Hippocampal formation (tissue), 2 donors: ENCODE data around the gene NR0B2.
"Not testable (repeated sequence)": the region's sequence is repeated elsewhere in the genome, so short reads cannot be mapped to it uniquely, and the experiment has no call there.

Source experiments
- DNase-seq, 2 donors: peaks; one replicate each; lab custom pipeline; 2025; lab: John Stamatoyannopoulos, UW

NR0B2 gene, protein sequence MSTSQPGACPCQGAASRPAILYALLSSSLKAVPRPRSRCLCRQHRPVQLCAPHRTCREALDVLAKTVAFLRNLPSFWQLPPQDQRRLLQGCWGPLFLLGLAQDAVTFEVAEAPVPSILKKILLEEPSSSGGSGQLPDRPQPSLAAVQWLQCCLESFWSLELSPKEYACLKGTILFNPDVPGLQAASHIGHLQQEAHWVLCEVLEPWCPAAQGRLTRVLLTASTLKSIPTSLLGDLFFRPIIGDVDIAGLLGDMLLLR

DNA sequence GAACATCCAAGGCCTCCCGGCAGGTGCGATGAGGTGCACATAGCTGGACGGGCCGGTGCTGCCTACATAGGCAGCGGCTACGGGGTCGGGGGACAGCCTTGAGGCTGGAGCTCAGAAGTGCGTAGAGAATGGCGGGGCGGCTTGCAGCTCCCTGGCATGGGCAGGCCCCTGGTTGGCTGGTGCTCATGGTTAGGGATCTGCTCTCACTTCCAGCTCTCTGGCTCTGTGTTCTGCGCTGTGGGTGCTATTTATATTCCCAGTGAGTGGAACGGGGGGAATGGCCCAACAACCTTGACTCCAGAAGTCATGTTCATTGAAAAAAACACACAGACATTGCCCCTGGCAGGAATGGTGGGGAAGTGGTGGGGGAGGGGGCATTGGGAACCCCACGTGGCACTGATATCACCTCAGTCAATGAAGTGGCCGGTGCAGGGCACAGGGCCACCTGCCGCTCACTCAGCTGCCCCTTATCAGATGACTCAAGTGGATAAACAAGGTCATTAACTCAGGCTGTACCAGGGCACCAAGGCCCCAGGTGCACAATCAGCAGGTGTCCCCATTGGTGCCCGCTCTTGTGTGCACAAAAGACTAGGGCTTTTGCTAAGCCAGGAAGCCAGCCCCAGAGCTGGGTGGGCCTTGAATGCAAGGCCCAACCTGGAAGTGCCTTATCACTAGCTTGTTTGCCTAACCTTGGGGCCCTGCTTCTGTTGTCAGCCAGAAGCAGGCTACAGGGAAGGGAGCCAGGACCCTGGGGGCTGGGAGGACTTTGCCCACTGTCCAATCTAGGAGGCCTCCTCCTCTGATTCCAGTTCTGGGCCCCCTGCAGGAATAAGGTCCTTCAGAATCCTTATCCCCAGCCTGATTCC is at the start of gene NR0B2:
NR0B2 (minus strand) TSS at position 222 of the 866 bp plus-strand sequence; CDS start at position 187, 35 bp downstream.
- DNase-seq = no peak

DNA sequence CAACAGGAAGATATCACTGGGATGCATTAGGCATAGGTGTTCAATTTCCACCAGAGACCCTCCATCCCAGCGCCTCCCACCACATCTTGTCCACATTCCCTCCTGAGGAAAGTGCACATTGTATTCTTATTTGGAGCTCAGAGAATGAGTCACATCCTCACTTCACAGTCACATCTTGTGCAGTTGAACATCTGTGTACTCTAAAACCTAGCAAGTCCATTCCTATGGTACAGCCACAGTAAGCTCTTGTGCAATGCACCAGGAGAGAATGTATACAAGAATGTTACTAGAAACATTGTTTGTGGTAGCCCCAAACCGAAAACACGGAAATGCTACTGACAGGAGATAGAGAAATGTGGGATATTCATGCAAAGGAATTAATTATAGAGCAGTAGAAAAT is 48.1 kb upstream of the NR0B2 start:
- no peak for DNase-seq

DNA sequence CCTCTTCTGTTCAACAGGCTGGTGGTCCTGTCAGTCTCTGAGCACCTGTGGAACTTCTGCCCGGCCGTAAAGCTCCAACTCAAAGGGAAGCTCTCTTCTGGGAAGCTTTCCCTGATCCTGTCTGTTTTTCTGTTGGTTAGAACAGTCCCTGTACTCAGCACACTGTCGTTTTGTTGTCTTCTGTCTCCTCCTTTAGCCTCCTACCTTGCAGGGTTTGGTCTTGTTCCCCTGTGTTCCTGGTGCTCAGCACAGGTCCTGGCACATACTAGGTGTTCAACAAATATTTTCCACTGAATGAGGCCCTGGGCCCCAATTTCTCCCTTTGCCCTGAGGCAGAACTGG is 46.8 kb upstream of the NR0B2 start:
- DNase-seq = no peak

DNA sequence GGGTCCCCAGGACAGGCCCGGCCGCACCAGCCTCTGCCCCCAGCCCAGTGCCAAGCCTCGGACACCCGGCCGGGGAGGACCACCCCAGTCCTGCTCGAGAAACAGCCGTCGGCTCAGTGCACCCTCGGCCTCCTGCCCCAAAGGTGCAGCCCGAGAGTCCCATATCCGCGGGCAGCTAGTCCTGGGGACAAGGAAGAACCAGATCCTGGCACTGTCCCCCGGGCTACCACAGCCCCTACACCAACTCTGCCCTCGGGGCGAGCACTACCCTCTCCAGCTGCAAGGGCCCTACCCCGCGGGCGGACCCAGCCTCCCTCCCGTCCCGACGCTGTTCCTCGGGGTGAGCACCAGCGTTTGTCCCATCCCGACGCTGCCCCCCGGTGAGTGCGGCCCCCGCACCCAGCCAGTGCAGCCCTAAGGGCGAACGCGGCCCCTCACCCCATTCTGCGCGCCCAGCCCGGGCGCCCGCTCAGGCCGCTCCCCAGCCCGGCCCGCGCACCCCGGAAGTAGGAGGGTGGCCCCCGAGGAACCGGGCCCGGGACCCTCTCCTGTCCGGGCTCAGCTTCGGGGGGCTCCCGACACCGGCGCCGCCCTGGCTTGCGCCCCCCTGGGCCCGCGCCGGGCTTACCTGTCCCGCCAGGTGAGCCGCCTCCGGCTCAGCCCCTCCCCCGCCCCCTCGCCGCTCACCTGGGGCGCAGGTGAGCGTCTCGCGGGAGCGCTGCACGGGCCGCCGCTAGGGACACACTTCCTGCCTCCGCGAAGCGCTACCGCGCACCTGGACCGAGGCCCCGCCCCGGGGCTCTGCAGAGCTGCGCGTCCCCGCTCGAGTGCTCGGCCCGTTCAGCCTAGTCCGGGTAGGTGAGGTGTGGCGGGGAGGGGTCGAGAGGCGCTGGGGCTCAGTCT is 46.2 kb upstream of the NR0B2 start, which contains the start of gene KDF1:
KDF1 (minus strand) TSS at position 747 of the 903 bp plus-strand sequence. CDS start 8,088 bp downstream, outside the sequence.
- DNase-seq = no peak

DNA sequence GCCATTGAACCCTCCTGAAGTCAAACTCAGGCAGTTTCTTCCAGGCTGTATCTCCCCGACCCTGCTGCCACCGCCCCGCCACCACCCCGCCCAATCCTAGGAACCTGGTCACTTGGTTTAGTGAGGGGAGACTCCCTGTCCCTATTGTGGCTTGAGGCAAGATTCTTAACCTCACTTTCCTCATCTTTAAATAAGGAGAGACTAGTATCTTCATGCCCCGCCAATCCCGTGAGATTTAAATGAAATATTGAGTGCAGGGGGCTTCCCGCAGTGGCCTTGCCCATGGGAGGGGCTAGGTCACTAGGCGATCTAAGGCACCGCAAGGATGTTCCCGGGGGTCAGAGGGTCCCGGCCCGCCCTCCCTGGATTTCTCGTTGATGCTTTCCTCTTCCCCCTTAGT is 45.5 kb upstream of the NR0B2 start:
- DNase-seq = no peak

DNA sequence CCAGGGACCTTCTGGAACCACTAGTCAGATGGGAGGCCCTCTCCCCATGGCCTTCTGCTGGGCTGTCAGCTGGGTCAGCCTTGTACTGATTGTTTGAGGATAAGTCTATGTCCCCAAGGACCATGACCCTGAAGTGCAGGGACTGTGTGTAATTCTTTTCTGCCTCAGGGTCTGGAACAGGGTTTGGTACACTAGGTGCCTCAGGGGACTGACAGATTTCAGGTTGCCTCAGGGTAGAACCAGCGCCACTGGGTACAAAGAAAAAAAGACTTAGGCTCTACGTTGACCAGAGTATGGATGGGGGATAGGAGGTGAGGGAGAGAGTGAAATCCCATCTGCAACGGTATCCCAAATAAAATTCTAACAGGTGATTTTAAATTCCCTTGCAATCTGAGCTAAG is 43.5 kb upstream of the NR0B2 start:
- no peak for DNase-seq

DNA sequence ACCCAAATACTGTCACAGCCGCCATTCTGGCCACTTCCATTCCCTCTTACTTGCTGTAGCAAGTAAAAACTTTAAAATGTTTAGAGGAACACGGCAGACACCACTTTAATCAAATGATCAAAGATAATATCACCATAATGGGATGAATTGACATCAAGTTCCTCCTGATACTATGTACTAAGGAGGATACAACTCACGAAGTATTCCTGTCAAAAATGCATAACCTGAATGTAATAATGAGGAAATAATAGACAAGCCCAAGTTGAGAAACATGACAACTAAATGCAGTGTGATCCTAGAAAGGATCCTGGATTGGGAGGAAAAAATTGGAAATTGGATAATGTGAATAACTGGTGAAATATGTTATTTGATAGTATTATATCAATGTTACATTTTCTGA is 42.5 kb upstream of the NR0B2 start:
- DNase-seq = no peak

DNA sequence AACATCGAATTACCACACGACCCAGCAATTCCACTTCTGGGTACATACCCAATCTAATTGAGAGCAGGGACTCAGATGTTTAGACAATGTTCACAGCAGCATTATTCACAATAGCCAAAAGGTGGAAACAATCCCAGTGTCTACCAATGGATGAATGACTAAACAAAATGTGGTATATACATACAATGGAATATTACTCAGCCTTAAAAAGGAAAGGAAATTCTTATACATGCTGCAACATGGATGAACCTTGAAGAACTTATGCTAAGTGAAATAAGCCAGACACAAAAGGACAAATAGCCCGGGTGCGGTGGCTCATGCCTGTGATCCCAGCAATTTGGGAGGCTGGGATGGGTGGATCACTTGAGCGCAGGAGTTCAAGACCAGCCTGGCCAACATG is 39.6 kb upstream of the NR0B2 start:
- DNase-seq = no peak

DNA sequence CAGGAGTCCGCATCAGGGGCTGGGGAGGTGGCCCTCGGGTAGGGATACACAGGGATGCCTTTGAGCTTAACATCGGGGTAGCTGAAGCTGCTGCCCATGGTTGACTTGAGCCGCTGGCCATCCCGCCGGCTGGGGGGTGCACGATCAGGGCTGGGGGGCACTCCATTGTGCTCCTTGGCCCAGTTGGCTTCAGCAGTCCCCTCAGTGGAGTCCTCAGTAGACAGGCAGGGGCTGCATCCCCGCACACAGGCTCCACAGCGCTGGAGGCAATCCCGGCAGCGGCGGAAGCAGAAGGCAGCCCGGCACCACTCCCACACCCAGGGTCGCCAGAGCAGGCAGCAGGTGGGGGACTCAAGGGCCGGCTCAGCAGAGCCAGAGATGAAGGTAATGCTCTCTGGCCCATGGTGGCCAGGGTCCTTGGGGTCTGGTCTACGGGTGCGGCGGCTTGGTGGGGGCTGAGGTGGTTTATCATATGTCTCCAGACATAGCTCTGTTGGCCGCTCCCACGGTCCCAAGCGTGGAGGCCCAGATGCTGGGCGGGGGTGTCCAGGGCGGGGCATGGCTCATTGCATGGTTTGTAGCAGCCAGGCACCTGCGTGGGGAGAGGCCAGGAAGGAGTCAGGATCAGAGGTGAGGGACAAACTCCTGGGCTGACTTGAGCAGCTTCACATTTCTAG is 38.2 kb upstream of the NR0B2 start:
- DNase-seq = no peak

DNA sequence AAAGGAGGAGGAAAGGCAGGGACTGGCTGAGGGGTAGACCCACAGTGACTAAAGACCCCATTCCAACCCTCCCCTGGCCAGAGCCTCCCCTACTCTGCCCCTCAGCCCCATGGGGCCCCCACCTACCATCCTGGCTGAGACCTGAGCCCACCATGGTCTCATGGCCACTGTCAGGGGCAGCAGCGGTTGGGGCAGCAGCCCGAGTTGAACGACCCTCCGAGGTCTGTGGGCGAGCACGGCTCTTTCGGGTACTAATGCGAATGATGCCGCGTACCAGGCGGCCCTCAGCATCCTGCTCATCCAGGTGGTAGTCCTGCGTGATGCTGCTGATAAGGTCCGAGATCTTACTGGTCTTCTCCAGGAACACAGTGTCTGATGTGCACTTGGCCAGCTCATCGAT is 37.4 kb upstream of the NR0B2 start:
- no peak for DNase-seq

DNA sequence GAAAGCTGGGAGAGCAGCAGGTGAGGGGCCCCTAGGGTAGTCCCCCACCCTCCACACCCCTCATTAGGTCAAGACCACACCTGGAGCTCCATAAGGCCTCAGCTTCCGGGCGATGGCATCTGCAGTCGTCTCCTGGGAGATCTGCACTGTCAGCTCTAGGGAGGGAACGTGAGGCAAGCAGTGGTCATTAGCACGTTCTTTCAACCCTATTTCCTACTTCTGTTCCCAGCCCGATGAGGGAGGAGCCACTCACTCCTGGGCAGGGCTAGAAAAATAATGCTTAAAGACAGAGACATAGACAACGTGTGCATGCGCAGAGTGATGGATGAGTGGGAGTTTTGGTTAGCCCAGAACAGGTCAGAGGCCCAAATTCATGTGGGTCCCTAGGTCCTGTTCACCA is 36.8 kb upstream of the NR0B2 start:
- no peak for DNase-seq

DNA sequence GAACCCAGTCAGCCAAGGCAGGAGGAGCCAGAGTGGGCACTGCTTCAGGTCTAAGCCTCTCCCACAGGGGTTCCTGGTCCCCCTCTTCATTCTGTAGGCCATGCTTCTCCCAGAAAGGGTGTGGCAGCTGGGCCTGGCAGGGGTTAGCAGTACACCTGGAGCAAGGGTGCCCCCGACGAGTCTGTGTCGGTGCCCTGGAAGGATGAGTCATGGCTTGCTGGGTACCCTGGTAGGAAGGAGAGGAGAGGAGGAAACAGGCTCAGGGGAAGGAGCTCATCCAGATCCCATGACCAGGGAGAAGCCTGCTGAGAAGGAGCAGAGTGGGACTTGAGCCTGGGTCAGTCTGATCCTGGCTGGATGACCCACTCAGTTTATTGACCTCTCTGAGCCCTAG is 36.1 kb upstream of the NR0B2 start:
- no peak for DNase-seq

DNA sequence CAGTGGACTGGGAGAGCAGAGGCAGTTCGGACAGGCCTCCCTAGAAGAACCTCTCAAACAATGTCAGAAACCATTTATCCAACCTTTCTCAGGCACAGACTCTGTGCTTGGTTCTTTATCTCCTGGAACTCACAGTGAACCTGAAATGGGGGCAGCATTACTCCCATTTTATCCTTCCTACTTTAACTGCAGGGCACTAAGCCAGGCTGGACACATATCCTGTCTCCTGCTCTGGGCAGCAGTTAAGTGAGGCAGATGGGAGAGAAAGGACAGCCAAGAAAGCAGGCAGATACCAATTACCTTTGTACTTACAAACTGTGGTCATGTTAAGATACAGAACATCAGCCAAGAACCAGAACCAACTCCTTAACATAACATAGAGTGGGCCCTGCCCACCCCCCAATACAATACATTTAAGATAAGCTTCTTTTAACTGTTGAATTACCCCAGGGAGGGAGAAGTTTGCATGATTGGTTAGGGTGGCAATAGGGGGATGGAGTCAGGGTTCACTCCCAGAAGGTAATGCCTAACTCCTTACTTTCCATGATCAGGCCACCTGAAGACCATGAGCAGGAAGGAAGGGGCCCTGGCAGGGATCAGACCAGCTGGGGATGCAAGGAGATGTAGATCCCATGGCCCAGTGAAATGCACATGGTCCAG is 35.6 kb upstream of the NR0B2 start:
- DNase-seq = no peak

DNA sequence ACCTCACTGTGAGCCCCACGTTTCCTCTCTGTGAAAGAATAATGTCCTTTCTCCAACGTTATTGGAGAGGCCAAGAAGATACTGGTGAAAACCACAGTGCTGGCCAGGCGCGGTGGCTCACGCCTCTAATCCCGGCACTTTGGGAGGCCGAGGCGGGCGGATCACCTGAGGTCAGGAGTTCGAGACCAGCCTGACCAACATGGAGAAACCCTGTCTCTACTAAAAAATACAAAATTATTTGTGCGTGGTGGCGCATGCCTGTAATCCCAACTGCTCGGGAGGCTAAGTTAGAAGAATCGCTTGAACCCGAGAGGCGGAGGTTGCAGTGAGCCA is 34.9 kb upstream of the NR0B2 start:
- not testable (repeated sequence) for DNase-seq

DNA sequence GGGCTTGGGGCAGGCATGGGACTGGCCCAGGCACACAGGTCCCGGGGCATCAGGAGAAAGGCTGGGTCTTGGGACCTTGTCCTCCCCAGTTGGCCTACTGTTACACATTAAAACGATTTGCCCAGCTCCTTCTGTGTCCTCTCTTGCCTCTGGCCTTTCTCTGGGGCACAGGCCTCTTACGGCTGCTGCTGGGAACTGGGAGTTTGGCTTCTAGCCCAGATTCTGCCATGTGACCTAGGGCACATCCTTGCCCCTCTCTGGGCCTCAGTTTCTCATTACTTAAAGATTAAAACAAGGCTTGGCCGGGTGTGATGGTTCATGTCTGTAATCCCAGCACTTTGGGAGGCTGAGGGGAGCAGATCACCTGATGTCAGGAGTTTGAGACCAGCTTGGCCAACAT is 32.5 kb upstream of the NR0B2 start:
- DNase-seq = no peak

DNA sequence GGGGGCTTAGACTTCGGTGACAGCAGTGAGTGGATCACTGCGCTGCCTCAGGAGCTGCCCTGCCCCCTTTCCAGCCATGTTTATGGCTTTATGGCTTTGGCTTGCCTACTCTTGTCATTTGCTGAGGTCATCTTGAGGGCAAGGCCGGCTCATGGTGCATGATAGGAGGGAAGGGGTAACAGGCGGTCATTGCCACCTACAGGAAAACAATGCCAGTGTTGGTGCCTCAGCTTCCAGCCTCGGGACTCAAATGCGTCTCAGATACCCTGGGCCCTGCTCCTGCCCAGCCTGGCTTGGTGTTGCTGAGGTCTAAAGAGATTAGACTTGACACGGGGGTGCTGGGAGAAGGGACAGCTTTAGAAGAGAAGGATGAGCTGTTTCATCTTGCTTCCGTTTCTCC is 32.0 kb upstream of the NR0B2 start:
- DNase-seq = no peak

DNA sequence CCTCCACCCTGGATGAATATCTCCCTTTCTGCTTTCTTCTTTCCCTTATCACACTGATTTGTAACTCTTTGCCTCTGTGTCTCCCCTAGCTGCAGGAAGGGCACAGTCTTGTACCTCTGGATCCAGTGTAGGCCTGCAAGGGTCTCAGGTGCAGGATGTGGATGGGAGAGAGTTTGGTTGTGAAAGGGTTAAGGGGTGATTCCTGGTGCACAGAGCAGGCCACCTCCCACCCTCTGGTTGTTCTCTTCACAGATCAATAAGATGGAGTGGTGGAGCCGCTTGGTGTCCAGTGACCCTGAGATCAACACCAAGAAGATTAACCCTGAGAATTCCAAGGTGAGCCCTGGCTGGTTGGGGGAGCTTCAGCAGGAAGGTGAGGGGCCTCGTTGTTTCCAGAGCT is 31.4 kb upstream of the NR0B2 start:
- no peak for DNase-seq

DNA sequence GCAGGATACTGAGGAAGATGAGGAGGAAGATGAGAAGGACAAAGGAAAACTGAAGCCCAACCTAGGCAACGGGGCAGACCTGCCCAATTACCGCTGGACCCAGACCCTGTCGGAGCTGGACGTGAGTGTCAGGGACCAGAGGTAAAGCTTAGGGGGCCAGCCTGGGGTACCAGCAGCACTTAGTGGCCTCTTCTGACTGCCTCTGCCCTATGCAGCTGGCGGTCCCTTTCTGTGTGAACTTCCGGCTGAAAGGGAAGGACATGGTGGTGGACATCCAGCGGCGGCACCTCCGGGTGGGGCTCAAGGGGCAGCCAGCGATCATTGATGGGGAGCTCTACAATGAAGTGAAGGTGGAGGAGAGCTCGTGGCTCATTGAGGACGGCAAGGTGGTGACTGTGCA is 28.9 kb upstream of the NR0B2 start:
- DNase-seq = no peak

DNA sequence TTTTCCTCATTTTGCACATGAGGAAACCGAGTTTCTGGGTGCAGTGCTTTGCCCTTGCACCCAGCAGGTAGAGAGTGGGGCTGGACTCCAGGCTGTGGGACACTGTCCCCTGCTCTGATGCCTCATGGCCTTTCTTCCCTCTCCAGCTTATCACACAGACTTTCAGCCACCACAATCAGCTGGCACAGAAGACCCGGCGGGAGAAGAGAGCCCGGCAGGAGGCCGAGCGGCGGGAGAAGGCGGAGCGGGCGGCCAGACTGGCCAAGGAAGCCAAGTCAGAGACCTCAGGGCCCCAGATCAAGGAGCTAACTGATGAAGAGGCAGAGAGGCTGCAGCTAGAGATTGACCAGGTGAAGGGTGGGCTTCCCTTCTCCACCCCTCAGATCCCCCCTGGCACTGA is 27.5 kb upstream of the NR0B2 start:
- no peak for DNase-seq

DNA sequence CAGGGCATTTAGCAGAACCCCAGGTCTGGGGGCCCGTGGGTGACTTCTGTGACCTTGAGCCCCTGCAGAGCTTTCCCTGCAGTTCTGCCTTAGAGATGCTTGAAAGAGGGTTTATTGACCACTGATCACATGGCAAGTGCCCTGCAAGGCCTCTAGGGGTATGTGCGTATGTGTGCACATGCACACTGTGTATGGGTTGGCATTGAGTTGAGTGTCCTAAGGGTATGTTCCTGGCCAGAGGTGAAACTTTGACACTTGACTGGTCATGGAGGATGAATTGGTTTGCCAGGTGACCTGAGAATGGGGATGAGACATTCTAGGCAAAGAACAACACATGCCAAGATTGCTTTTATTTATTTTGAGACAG is 24.9 kb upstream of the NR0B2 start:
- no peak for DNase-seq

DNA sequence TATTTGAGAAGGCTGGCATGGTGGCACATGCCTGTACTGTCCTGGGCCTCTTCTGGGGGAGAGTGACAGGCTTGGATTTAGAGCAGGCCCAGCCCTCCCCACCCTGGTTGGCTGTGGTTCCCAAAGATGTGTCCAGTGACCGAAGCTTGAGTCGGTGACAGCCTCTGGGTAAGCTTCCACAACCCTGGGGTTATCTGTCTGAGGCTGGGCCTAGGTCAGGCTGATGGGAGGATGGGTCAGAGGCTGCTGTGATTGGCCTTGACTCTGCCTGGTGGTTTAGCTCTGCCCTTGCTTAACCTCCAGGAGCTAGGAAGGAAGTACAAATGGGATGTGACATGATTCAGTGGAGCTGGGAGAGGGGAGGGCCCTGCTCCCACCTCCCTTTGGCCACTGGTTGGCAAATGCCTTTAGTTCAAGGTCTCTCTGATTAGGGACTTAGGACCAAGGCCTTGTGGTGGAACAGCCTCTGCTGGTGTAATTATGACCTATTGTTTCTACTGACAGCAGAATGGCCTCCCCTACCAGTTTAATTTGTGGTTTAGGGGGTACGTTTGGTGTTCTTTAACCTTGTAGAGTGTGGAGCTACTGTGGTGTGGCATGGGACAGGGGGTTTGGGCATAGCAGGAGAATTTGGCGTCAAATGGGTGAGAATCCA is 24.4 kb upstream of the NR0B2 start:
- no peak for DNase-seq
